ENCODE results near the gene UBE2M.

Gene UBE2M

GRCh38 chr19:58570770-58571574 is 12.6 kb upstream of the UBE2M start:
- DNase-seq: no peak

- no peak for DNase-seq
Observed at GRCh38 chr19:58569943-58570670, 11.7 kb upstream of the UBE2M start.

DNA sequence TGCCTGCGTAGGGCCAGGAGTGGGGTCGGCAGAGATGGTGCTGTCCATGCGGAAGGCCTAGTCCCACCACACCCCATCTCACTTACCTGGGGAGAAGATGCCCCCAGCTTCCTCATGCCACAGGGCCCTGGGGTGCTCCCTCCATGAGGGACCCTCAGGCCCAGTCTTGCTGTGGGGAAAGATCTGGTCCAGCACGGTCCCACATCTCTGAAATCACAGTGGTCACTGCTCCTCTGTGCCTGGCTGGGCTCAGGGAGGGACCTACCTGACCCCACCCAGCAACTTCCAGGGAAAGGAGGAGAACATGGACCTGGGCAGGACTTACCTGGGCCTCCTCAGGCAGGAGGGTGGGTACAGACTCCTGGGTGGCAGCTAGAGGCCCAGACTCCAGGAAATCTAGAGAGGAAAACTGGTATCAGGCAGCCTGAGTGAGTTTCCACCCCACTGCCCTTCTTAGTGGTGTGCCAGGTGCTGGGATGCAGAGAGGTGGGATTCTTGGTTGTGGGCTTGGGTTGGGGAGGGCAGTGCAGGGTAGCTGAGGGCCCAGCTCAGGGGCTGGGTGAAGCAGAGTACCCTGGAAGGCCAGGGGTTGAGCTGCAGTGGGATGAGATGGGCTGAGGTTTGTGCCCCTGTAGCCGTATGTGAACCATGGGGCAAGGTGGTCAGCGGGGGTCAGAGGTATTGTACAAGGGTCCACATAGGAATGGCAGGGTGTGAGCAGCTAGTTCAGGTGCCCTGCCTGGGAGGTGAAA is 11.0 kb upstream of the UBE2M start:
- DNase-seq: no peak

DNA sequence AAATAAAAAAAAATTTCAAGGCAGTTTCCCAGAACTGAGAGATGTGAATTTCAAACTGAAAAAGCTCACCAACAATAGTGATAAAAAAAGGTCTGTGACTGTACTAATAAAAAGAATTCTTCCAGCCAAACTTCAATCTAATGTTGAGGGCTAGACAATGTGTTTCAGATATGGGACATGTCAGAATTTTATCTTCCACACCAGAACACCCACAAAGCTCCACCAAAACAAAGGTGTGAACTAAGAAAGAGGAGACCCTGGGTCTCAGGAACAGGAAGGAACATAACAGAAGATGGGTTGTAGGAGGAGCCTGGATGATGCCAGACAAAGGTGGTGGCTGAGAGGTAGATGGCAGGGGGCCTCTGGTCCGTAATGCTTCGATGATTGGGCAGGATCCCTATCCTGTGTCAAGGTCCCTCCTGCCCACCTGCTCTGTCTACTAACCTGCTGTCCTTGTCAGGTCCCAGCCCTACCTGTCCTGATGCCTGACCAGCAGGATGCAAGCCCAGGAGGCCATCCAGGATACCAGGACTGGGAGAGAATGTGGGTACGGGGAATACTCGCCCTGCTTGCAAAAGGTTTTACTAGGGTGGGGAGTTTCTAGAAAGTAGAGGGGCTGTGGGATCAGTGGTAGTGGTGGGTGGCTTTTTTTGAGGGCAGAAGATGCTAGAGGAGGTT is 10.2 kb upstream of the UBE2M start:
- DNase-seq: no peak

GRCh38 chr19:58566989-58567388 is 8.6 kb upstream of the UBE2M start:
- DNase-seq: no peak

DNA sequence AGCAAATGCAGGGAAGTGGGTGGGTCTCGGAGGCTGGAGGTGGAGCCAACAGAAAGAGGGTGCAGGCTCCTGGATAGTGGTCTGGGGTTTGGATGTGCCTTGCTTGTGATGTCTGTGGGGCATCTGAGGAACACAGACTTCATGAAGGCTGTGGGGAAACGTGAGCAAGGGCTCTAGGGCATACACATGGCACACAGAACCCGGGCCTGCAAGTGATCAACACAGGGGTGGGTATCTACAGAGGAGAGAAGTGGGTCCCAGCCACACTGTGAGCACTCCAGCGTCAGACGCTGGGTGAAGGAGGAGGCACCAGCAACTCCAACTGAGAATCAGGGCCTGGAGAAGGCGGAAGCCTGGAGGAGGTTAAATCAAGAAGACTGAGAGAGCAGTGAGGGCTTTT is 5.4 kb upstream of the UBE2M start:
- DNase-seq: no peak

DNA sequence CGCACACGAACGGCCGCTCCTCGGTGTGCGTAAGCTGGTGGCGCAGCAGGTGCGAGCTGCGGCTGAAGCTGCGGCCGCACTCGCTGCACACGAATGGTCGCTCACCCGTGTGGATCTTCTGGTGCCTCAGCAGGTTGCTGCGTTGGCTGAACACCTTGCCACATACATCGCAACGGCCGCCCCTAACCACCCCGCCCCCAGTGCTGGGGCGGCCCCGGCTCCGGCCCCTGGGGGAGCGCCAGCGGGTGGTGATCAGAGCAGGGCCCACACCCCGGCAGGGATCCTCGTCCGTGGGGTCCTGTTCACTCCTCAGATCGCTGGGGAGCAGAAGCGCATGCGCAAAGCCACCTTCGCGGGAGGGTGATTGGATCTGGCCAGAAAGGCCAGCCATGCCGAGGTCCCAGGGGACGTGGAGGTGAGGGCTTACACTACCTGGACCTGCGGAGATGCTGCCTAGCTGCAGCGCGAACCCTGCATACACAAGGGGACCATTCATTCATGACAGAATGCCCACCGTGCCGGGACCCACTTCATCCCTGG is 4.7 kb upstream of the UBE2M start:
- peak; percentile 25 for DNase-seq

- peak; percentile 68 for DNase-seq
Observed at GRCh38 chr19:58562122-58563033, 4.0 kb upstream of the UBE2M start.

DNA sequence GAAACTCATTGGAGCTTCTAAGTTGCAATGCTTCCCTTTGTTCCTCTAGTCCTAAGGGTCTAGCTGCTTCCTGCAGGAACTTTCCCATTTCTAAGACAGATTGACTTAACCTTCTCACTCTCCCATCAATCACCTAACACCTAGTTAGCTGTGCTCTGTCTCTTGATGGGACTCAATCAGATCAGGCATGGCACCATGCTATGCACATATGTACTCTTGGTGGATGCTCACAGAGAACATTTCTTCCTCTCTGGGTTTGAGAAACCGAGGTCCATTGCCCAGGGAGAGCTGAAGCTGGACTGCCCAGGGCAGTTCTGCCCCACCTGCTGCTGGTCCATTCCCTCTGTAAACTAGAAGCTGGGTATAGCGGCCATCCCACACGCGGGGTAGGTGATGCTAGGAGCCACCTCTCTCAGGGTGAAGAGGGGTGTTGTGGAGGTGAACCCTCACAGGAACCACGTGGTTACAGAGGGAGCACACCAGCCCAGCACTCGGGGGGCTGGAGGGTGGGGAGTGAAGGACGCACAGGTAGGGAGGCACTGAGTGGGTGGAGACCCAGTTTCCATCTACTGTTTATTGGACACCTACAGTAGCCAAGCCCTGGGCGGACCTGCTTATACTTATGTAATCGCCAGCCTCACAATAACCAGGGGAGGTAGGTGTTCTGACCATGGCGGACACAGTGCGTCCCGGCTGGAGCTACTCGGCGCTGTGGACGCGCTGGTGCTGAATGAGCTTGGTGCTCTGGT is 3.1 kb upstream of the UBE2M start:
- no peak for DNase-seq

- no peak for DNase-seq
Observed at GRCh38 chr19:58560921-58561320, 2.5 kb upstream of the UBE2M start.

GRCh38 chr19:58560007-58560887 is 1.8 kb upstream of the UBE2M start:
- no peak for DNase-seq

DNA sequence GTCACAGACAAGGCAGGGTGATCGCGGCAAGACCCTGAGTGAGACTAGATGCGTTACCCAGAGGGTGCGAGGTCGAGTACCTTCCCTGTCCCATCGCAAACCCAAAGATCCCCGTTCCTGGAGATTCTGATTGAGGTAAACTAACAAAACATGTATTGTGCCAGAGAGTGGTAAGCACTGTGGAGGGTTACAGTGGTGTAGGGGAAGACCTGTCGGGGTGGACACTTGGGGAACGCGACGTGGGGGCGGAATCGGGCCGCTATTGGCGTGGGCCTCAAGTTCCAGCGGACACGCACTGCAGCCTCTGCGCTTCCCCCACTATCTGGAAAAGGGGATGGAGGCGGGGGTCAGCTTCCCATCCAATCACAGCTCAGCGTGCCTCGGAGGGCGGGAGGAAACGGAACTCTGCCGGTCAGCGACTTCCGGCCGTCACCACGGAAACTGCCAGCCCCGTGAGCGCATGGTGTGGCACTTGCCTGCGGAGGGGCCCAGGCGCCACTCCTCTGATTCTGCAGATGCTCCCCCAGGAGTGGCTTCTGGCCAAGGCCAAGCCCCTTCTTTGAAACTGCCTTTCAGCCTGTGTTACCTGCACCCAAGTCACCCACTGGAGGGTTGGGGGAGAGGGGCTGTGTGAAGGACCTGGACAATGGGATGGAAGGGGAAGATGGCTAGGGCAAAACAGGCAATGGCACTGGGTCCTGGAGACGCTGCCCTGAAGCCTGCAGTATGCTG is 1.0 kb upstream of the UBE2M start:
- peak; percentile 96 for DNase-seq

- DNase-seq: peak; percentile 99
Observed at GRCh38 chr19:58558623-58559274, 338 bp upstream of the UBE2M start.

GRCh38 chr19:58557221-58558065 is 968 bp downstream of the UBE2M start:
- no peak for DNase-seq

DNA sequence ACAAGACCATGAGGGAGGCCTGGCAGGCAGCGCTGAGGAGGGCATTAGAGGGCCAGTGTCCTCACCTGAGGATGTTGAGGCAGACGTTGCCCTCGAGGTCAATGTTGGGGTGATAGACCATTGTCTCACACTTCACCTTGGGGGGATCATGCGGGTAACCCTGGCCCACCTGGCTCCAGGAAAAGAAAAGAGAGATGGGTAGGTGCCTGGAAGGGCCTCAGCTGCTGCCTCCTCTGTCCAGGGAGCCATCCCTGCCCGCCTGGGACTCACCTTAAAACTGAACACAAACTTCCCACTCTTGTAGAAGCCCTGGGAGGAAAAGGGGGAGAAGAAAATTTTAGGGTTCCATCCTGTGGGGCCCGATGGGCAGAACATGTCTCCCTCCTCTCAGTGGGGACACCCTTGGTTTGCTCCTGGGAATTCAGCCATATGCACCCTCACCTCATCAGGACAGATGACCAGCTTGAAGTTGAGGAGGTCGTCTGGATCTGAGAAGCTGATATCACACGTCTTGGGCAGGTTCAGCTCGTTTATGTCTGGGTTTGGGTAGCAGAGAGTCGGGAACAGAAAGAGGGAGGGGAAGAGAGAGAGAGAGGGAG is 1.7 kb downstream of the UBE2M start:
- DNase-seq: no peak

- DNase-seq: no peak
Observed at GRCh38 chr19:58555920-58556621, 2.3 kb downstream of the UBE2M start.
